Measurements from ENCODE around the gene UNC13A. TPM values are rescaled to one million over a fixed set of nuclear protein-coding genes. Genes with fewer than 3 reads are reported as not detected.

Gene UNC13A
- total RNA-seq, 1 donor from 2014 or later: 1.2 TPM

GRCh38 chr19:17648786-17649185, 39.4 kb downstream of the UNC13A start:
- H3K79me2 ChIP-seq (ENCODE audit: insufficient read depth, low read length): no peaks in the 10 kb centered on the region
- H4K20me1 ChIP-seq (ENCODE audit: insufficient read depth, low read length): no peaks in the 10 kb centered on the region
- no peaks in the 10 kb centered on the region for H3K4me1 ChIP-seq (ENCODE audit: insufficient read depth, low read length)
- H3K4me2 ChIP-seq (ENCODE audit: low read length): no peak overlapping the region
- no peaks in the 10 kb centered on the region for H3K27me3 ChIP-seq (ENCODE audit: insufficient read depth, low read length)
- H2AFZ ChIP-seq (ENCODE audit: low read depth, low read length): no peak overlapping the region
- TF ChIP-seq EZH2 (IDR thresholded peaks at IDR 0.05; ENCODE audit: insufficient read depth, low read length): no peak
- TF ChIP-seq, protein P1, sequence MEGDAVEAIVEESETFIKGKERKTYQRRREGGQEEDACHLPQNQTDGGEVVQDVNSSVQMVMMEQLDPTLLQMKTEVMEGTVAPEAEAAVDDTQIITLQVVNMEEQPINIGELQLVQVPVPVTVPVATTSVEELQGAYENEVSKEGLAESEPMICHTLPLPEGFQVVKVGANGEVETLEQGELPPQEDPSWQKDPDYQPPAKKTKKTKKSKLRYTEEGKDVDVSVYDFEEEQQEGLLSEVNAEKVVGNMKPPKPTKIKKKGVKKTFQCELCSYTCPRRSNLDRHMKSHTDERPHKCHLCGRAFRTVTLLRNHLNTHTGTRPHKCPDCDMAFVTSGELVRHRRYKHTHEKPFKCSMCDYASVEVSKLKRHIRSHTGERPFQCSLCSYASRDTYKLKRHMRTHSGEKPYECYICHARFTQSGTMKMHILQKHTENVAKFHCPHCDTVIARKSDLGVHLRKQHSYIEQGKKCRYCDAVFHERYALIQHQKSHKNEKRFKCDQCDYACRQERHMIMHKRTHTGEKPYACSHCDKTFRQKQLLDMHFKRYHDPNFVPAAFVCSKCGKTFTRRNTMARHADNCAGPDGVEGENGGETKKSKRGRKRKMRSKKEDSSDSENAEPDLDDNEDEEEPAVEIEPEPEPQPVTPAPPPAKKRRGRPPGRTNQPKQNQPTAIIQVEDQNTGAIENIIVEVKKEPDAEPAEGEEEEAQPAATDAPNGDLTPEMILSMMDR (IDR thresholded peaks at IDR 0.05; ENCODE audit: insufficient read depth, low read depth, low read length): no peak
- Mint-ChIP-seq H3K36me3 (ENCODE audit: low read depth, unreplicated experiment) (no peaks in the 10 kb centered on the region), H3K4me1 (ENCODE audit: low read depth, unreplicated experiment) (no peaks in the 10 kb centered on the region), H3K27me3 (ENCODE audit: low read depth, unreplicated experiment) (peaks cover 23% of the 10 kb centered on the region), H3K9me3 (ENCODE audit: unreplicated experiment) (peaks cover 2% of the 10 kb centered on the region), H3K4me3 (ENCODE audit: unreplicated experiment) (no peak overlapping the region), H3K27ac (ENCODE audit: unreplicated experiment) (no peak overlapping the region)
- H3K27ac ChIP-seq (ENCODE audit: low read depth, low read length): no peak overlapping the region
- no peak for DNase-seq (ENCODE audit: low read depth)
- H3K36me3 ChIP-seq (ENCODE audit: insufficient read depth, low read length): no peaks in the 10 kb centered on the region
- H3K9me3 ChIP-seq (ENCODE audit: insufficient read depth, low read depth, low read length): no peaks in the 10 kb centered on the region
- no peak for FAIRE-seq
- H3K9ac ChIP-seq (ENCODE audit: low read length): no peak overlapping the region
- H3K4me3 ChIP-seq (ENCODE audit: insufficient read depth, low read depth, low read length): no peak overlapping the region

- Mint-ChIP-seq H3K27ac (ENCODE audit: unreplicated experiment) (no peak overlapping the region), H3K4me3 (ENCODE audit: unreplicated experiment) (no peak overlapping the region), H3K9me3 (ENCODE audit: unreplicated experiment) (peaks cover 2% of the 10 kb centered on the region), H3K4me1 (ENCODE audit: low read depth, unreplicated experiment) (no peaks in the 10 kb centered on the region), H3K27me3 (ENCODE audit: low read depth, unreplicated experiment) (peaks cover 25% of the 10 kb centered on the region), H3K36me3 (ENCODE audit: low read depth, unreplicated experiment) (no peaks in the 10 kb centered on the region)
- Histone ChIP-seq H3K27me3 (ENCODE audit: insufficient read depth, low read length) (no peaks in the 10 kb centered on the region), H3K36me3 (ENCODE audit: insufficient read depth, low read length) (no peaks in the 10 kb centered on the region), H3K9ac (ENCODE audit: low read length) (no peak overlapping the region), H3K4me2 (ENCODE audit: low read length) (no peak overlapping the region), H3K4me3 (ENCODE audit: insufficient read depth, low read depth, low read length) (no peak overlapping the region), H3K9me3 (ENCODE audit: insufficient read depth, low read depth, low read length) (no peaks in the 10 kb centered on the region), H3K79me2 (ENCODE audit: insufficient read depth, low read length) (no peaks in the 10 kb centered on the region), H3K4me1 (ENCODE audit: insufficient read depth, low read length) (no peaks in the 10 kb centered on the region), H2AFZ (ENCODE audit: low read depth, low read length) (no peak overlapping the region), H3K27ac (ENCODE audit: low read depth, low read length) (no peak overlapping the region), H4K20me1 (ENCODE audit: insufficient read depth, low read length) (no peaks in the 10 kb centered on the region)
- DNase-seq (ENCODE audit: low read depth) (no peak), FAIRE-seq (no peak)
- TF ChIP-seq EZH2 (IDR thresholded peaks at IDR 0.05; ENCODE audit: insufficient read depth, low read length): no peak
- TF ChIP-seq, protein P1 (IDR thresholded peaks at IDR 0.05; ENCODE audit: insufficient read depth, low read depth, low read length): no peak
These were observed 40.0 kb downstream of the UNC13A start for GRCh38 chr19:17648097-17648660.
